NB4 (cell line): ENCODE measurements around the gene NGDN.

Experiments used
- MYC ChIP-seq: IDR thresholded peaks from 2 replicates; pipeline ENCODE4 v1.6.1; 2011; ENCODE audit warnings: low read depth, low read length
- POLR2A ChIP-seq: IDR thresholded peaks from 2 replicates; pipeline ENCODE4 v1.6.1; 2011; ENCODE audit warnings: mild to moderate bottlenecking; ENCODE audit not compliant: insufficient read length; ENCODE audit errors: extremely low read depth
- TF ChIP-seq, protein P1 (sequence below): IDR thresholded peaks from one replicate; pipeline ENCODE4 v1.5.1; 2012; ENCODE audit warnings: low read depth, low read length
- TF ChIP-seq, protein P2 (sequence below): IDR thresholded peaks from 2 replicates; pipeline ENCODE4 v1.6.1; 2011; ENCODE audit warnings: low read depth, low read length

DNA sequence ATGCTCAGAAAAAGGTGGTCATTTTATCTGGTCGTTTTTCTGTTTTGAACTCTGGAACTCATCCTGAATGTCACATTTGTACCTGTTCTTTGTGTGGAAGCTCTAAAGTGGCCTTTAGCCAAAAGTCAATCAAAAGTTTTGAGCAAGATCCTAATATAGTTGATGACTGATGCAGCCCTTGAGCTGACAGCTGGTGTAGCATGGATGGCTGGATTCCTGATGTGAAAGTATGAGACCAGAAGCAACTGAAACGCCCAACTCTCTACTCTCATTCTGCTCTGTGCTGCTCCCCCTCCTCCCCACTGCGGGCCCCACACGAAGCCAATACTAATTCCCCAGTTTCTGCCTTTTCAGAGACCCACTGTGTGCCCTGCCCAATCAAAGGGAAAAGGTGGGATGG is 23.7 kb upstream of the NGDN start:
- no peak for TF ChIP-seq POLR2A
- TF ChIP-seq, protein P1, sequence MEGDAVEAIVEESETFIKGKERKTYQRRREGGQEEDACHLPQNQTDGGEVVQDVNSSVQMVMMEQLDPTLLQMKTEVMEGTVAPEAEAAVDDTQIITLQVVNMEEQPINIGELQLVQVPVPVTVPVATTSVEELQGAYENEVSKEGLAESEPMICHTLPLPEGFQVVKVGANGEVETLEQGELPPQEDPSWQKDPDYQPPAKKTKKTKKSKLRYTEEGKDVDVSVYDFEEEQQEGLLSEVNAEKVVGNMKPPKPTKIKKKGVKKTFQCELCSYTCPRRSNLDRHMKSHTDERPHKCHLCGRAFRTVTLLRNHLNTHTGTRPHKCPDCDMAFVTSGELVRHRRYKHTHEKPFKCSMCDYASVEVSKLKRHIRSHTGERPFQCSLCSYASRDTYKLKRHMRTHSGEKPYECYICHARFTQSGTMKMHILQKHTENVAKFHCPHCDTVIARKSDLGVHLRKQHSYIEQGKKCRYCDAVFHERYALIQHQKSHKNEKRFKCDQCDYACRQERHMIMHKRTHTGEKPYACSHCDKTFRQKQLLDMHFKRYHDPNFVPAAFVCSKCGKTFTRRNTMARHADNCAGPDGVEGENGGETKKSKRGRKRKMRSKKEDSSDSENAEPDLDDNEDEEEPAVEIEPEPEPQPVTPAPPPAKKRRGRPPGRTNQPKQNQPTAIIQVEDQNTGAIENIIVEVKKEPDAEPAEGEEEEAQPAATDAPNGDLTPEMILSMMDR: no peak
- TF ChIP-seq, protein P2, sequence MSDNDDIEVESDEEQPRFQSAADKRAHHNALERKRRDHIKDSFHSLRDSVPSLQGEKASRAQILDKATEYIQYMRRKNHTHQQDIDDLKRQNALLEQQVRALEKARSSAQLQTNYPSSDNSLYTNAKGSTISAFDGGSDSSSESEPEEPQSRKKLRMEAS: no peak
- TF ChIP-seq MYC: no peak
